Mesenchymal stem cell (in vitro differentiated cells and primary cell): Measurements from ENCODE around the gene TAF11L12.
"Not testable (repeated sequence)": the region's sequence is repeated elsewhere in the genome, so short reads cannot be mapped to it uniquely, and the experiment has no call there.

Source experiments
- DNase-seq: peaks from one replicate; pipeline ENCODE4 v3.0.0-alpha.2; 2013
- H2AFZ ChIP-seq: one replicate; pipeline ENCODE4 v1.6.1; 2013; ENCODE audit warnings: low read depth, mild to moderate bottlenecking, control low read depth, inconsistent platforms, low read length, moderate library complexity
- H2AK5ac ChIP-seq: 2 replicates; pipeline ENCODE4 v1.6.1; 2013; ENCODE audit warnings: low read length, moderate library complexity, mild to moderate bottlenecking, inconsistent platforms; ENCODE audit not compliant: severe bottlenecking
- H2BK120ac ChIP-seq: one replicate; pipeline ENCODE4 v1.6.1; 2013; ENCODE audit warnings: low read depth, mild to moderate bottlenecking, inconsistent platforms, low read length, moderate library complexity
- H2BK12ac ChIP-seq, 2 experiments: one replicate each; pipeline ENCODE4 v1.6.1; 2013; ENCODE audit warnings: inconsistent platforms in 2 of 2, low read length in 2 of 2, mild to moderate bottlenecking in 2 of 2, moderate library complexity in 2 of 2, control low read depth in 1 of 2
- H2BK15ac ChIP-seq: one replicate; pipeline ENCODE4 v1.6.1; 2013; ENCODE audit warnings: mild to moderate bottlenecking, low read depth, inconsistent platforms; ENCODE audit not compliant: poor library complexity, severe bottlenecking
- H2BK5ac ChIP-seq: 2 replicates; pipeline ENCODE4 v1.6.1; 2013; ENCODE audit warnings: low read depth, mild to moderate bottlenecking, low read length, control low read depth, inconsistent platforms; ENCODE audit not compliant: poor library complexity, severe bottlenecking
- H3K14ac ChIP-seq, 2 experiments: one replicate each; pipeline ENCODE4 v1.6.1; 2013; ENCODE audit warnings: inconsistent platforms in 2 of 2, low read length in 2 of 2, control low read depth in 1 of 2, mild to moderate bottlenecking in 1 of 2, moderate library complexity in 1 of 2
- H3K18ac ChIP-seq, 2 experiments: one replicate each; pipeline ENCODE4 v1.6.1; 2013; ENCODE audit warnings: inconsistent platforms in 2 of 2, low read length in 2 of 2, control low read depth in 1 of 2, low read depth in 1 of 2, mild to moderate bottlenecking in 1 of 2
- H3K23ac ChIP-seq, 2 experiments: one replicate each; pipeline ENCODE4 v1.6.1; 2013; ENCODE audit warnings: inconsistent platforms in 2 of 2, low read length in 2 of 2, mild to moderate bottlenecking in 2 of 2, moderate library complexity in 2 of 2, control low read depth in 1 of 2
- H3K27ac ChIP-seq: 2 replicates; pipeline ENCODE4 v1.5.1; 2013; ENCODE audit warnings: mild to moderate bottlenecking, moderate library complexity, low read length, control low read depth, inconsistent platforms; ENCODE audit not compliant: poor library complexity, severe bottlenecking
- H3K27me3 ChIP-seq, 2 experiments: 2 replicates each; pipeline versions ENCODE4 v1.6.1 to v1.7.0; 2013; ENCODE audit warnings: low read length in 2 of 2, mild to moderate bottlenecking in 2 of 2, moderate library complexity in 2 of 2, control low read depth in 1 of 2, inconsistent platforms in 1 of 2; ENCODE audit not compliant: control insufficient read depth in 1 of 2, insufficient read depth in 1 of 2
- H3K36me3 ChIP-seq, 2 experiments: 2 replicates each; pipeline versions ENCODE4 v1.6.1 to v1.7.0; 2013; ENCODE audit warnings: low read length in 2 of 2, control low read depth in 1 of 2, inconsistent platforms in 1 of 2, low read depth in 1 of 2, mild to moderate bottlenecking in 1 of 2; ENCODE audit not compliant: insufficient read depth in 2 of 2, control insufficient read depth in 1 of 2
- H3K4ac ChIP-seq, 2 experiments: one replicate each; pipeline ENCODE4 v1.6.1; 2013; ENCODE audit warnings: inconsistent platforms in 2 of 2, low read length in 2 of 2, mild to moderate bottlenecking in 2 of 2, moderate library complexity in 2 of 2, control low read depth in 1 of 2, low read depth in 1 of 2
- H3K4me1 ChIP-seq: 2 replicates; pipeline ENCODE4 v1.6.1; 2013; ENCODE audit warnings: low read depth, low read length, control low read depth; ENCODE audit not compliant: control insufficient read depth, insufficient read depth
- H3K4me2 ChIP-seq: 2 replicates; pipeline ENCODE4 v1.6.1; 2013; ENCODE audit warnings: low read length, mild to moderate bottlenecking, inconsistent platforms; ENCODE audit not compliant: poor library complexity, severe bottlenecking
- H3K4me3 ChIP-seq, 2 experiments: 2 replicates each; pipeline versions ENCODE4 v1.5.1 to v1.7.0; 2013; ENCODE audit warnings: low read length in 2 of 2, mild to moderate bottlenecking in 2 of 2, control low read depth in 1 of 2, low read depth in 1 of 2; ENCODE audit not compliant: insufficient read depth in 1 of 2
- H3K79me1 ChIP-seq: replicated peaks from 2 replicates; pipeline ENCODE4 v1.6.1; 2013; ENCODE audit warnings: mild to moderate bottlenecking, control low read depth, low read length, inconsistent platforms; ENCODE audit not compliant: poor library complexity, severe bottlenecking
- H3K9ac ChIP-seq: 2 replicates; pipeline ENCODE4 v1.7.0; 2013; ENCODE audit warnings: mild to moderate bottlenecking, low read length, moderate library complexity
- H3K9me3 ChIP-seq: 2 replicates; pipeline ENCODE4 v1.7.0; 2013; ENCODE audit warnings: mild to moderate bottlenecking, low read length; ENCODE audit not compliant: control insufficient read depth
- H4K8ac ChIP-seq: one replicate; pipeline ENCODE4 v1.6.1; 2013; ENCODE audit warnings: inconsistent platforms, mild to moderate bottlenecking, low read length, moderate library complexity
- H4K91ac ChIP-seq: one replicate; pipeline ENCODE4 v1.6.1; 2013; ENCODE audit warnings: mild to moderate bottlenecking, low read length, inconsistent platforms
- WGBS: methylation state at CpG from one replicate; pipeline ENCODE4 v1.1.7; 2013; ENCODE audit warnings: mixed read lengths; 5-methylcytosine and 5-hydroxymethylcytosine counted together

The TAF11L12 gene

DNA sequence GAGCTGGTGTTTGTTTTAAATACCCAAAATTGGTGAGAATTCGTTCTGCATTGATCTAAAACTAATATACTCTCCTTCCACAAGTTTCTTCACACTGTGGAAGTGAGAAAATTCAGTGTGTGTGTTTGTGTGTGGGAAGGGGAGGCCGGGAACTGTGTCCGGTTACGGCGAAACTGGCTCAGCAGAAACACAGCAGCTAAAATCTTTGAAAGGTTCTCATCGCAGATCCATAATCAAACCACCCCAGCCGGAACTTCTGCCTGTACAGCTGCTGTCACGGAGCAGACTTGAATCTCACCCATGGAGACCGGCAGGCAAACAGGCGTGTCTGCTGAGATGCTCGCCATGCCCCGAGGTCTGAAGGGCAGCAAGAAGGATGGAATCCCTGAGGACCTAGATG is 21.6 kb downstream of the TAF11L12 start, which contains the start of gene TAF11L13:
TSS of gene TAF11L13 (plus strand) at position 301 of the 400 bp plus-strand sequence.
- not testable (repeated sequence) for H3K4ac ChIP-seq

GRCh38 chr5:17634160-17634559 is 24.0 kb downstream of the TAF11L12 start, which contains the start of gene TAF11L14:
TAF11L14 (plus strand) TSS chr5:17634460.
- H3K4me1 ChIP-seq = no peaks in the 10 kb centered on the region
- no peak within 1 kb of the TSS for H2BK12ac ChIP-seq
- WGBS = 83% methylated on average over 5 of the region's 5 CpGs
- DNase-seq = no peak
- no peak within 1 kb of the TSS for H4K8ac ChIP-seq
- H3K14ac ChIP-seq = no peak within 1 kb of the TSS
- no peak within 1 kb of the TSS for H2BK5ac ChIP-seq
- no peaks in the 10 kb centered on the region for H3K79me1 ChIP-seq
- no peak within 1 kb of the TSS for H3K9ac ChIP-seq
- H3K9me3 ChIP-seq = no peaks in the 10 kb centered on the region
- no peak within 1 kb of the TSS for H2AK5ac ChIP-seq
- H3K27ac ChIP-seq = no peak within 1 kb of the TSS
- H3K27me3 ChIP-seq = no peaks in the 10 kb centered on the region
- H3K36me3 ChIP-seq = no peaks in the 10 kb centered on the region
- H3K23ac ChIP-seq = no peak within 1 kb of the TSS
- H3K18ac ChIP-seq = no peak within 1 kb of the TSS
- H2BK15ac ChIP-seq = no peak within 1 kb of the TSS
- no peak within 1 kb of the TSS for H2BK120ac ChIP-seq
- H3K4me3 ChIP-seq = no peak within 1 kb of the TSS
- H3K4ac ChIP-seq = no peak within 1 kb of the TSS
- H4K91ac ChIP-seq = no peak within 1 kb of the TSS
- H3K4me2 ChIP-seq = no peak within 1 kb of the TSS
- H2AFZ ChIP-seq = no peak within 1 kb of the TSS

More for the DNA sequence above, 21.6 kb downstream of the TAF11L12 start, which contains the start of gene TAF11L13:
- H2AK5ac ChIP-seq, DNase-seq, H3K27ac ChIP-seq, H2BK15ac ChIP-seq, H4K91ac ChIP-seq, H3K4me3 ChIP-seq, H3K36me3 ChIP-seq, H2BK12ac ChIP-seq, H2AFZ ChIP-seq, H3K9me3 ChIP-seq, H3K23ac ChIP-seq, H3K14ac ChIP-seq, H2BK5ac ChIP-seq, H3K18ac ChIP-seq, H3K4me2 ChIP-seq, H3K9ac ChIP-seq, H3K79me1 ChIP-seq, H3K27me3 ChIP-seq, H3K4me1 ChIP-seq, H4K8ac ChIP-seq, H2BK120ac ChIP-seq: not testable (repeated sequence)
- WGBS = no CpG with 5 or more reads among the region's 12 CpGs

DNA sequence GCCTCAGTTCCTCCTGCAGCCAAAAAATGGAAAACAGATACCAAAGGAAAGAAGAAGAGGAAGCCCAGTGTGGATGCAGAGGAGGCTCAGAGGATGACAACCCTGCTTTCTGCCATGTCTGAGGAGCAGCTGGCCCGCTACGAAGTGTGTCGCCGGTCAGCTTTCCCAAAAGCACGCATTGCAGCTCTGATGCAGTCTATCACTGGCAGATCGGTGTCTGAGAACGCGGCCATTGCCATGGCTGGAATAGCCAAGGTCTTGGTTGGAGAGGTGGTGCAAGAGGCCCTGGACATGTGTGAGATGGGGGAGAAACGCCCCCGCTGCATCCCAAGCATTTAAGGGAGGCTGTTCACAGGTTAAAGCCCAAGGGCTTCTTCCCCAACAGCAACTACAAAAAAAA is 39.0 kb downstream of the TAF11L12 start:
- not testable (repeated sequence) for H3K18ac ChIP-seq, H3K23ac ChIP-seq, H3K36me3 ChIP-seq, H3K27ac ChIP-seq, H3K9ac ChIP-seq, H2AK5ac ChIP-seq, H3K9me3 ChIP-seq, H3K4me2 ChIP-seq, H4K91ac ChIP-seq, H2AFZ ChIP-seq, DNase-seq, H3K4me3 ChIP-seq, H3K79me1 ChIP-seq, H2BK12ac ChIP-seq, H3K27me3 ChIP-seq, H3K4me1 ChIP-seq, H3K4ac ChIP-seq, H3K14ac ChIP-seq, H2BK120ac ChIP-seq, H4K8ac ChIP-seq, H2BK15ac ChIP-seq, H2BK5ac ChIP-seq
- WGBS = 93% methylated on average over 8 of the region's 10 CpGs

DNA sequence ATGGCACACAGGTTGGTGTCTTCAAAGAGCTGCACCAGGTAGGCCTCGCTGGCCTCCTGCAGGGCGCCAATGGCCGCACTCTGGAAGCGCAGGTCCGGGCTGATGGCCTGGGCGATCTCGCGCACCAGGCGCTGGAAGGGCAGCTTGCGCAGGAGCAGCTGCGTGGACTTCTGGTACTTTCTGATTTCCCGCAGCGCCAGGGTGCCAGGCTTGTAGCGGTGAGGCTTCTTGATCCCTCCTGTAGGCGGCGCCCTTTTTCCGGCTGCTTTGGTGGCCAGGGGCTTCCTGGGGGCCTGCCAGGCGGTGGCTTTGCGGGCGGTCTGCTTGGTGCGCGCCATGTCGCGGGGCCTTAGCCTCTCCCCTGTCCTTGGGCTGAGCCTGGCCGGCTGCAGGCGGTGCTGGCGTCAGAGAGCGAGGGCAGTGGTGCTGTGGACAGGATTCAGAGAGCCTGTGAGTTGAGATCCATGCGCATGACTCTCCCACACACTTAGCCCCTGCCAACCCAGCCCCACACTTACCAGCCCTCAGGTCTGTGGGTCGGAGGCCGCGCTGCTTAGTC is 45.1 kb downstream of the TAF11L12 start:
- H2BK5ac ChIP-seq, H3K18ac ChIP-seq, H3K79me1 ChIP-seq, H2BK15ac ChIP-seq, H3K4me3 ChIP-seq, H3K36me3 ChIP-seq, H3K4ac ChIP-seq, H4K91ac ChIP-seq, H3K4me1 ChIP-seq, H3K14ac ChIP-seq, H3K9ac ChIP-seq, H3K27ac ChIP-seq, H2BK12ac ChIP-seq, H3K4me2 ChIP-seq, H2BK120ac ChIP-seq, H4K8ac ChIP-seq, DNase-seq, H2AFZ ChIP-seq, H2AK5ac ChIP-seq, H3K27me3 ChIP-seq, H3K23ac ChIP-seq, H3K9me3 ChIP-seq: not testable (repeated sequence)
- 90% methylated on average over 29 of the region's 32 CpGs for WGBS
